ENCODE data around the gene EIF3K. TPM values are rescaled to one million over a fixed set of nuclear protein-coding genes. Genes with fewer than 3 reads are reported as not detected.

Gene EIF3K
- total RNA-seq, 2 experiments from 2014 or later = 273 to 287 TPM

DNA sequence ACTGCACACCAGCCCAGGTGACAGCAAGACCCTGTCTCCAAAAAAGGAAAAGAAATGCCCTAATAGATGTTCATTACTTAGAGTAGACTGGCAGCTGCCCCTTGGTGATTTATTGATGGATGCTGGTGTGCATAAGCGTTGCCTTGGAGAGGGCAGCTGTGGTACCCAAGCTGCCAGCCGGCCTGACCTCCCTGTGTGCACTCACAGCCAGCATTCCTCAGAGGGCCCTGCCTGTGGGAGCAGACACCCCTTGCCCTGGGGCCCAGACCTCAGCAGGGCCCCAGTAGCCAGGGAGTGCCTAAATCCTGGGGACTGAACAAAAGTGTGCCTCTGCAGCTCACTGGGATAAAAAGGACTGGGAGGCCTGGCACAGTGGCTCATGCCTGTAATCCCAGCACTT, 20.7 kb downstream of the EIF3K start:
- no peaks in the 10 kb centered on the region for H3K27me3 Mint-ChIP-seq
- no peak for DNase-seq
- POLR2A ChIA-PET = interaction anchor here (1.0 kb wide), 1 partner anchor 21 kb away, joined by 4 read pairs; the partner anchor contains the start of gene MAP4K1
- peaks cover 27% of the 10 kb centered on the region for H3K4me1 Mint-ChIP-seq (ENCODE audit: low read depth)
- H3K9me3 Mint-ChIP-seq = no peaks in the 10 kb centered on the region
- no peak overlapping the region for H3K27ac Mint-ChIP-seq
- CTCF ChIA-PET = interaction anchor here (0.9 to 1.2 kb wide), 3 partner anchors 16 to 247 kb away, joined by 3 to 5 read pairs (median 4); partner anchors contain the start of gene FAM98C
- intact Hi-C loops (cut with micrococcal nuclease) = loop anchor here (5.0 to 10.0 kb wide), 3 partner anchors 45 to 237 kb away; partner anchors contain the start of gene FAM98C
- peaks cover 8% of the 10 kb centered on the region for H3K36me3 Mint-ChIP-seq
- H3K4me3 Mint-ChIP-seq = no peak overlapping the region

GRCh38 chr19:38640368-38640767, 21.4 kb downstream of the EIF3K start:
- H3K4me1 Mint-ChIP-seq (ENCODE audit: low read depth) = peaks cover 22% of the 10 kb centered on the region
- no peak overlapping the region for H3K4me3 Mint-ChIP-seq
- DNase-seq = no peak
- no peaks in the 10 kb centered on the region for H3K9me3 Mint-ChIP-seq
- H3K36me3 Mint-ChIP-seq = peaks cover 4% of the 10 kb centered on the region
- CTCF ChIA-PET = interaction anchor here (0.9 to 1.1 kb wide), 2 partner anchors 16 to 46 kb away, joined by 3 read pairs; no protein-coding TSS in a partner anchor
- POLR2A ChIA-PET = no interaction called here
- H3K27me3 Mint-ChIP-seq = no peaks in the 10 kb centered on the region
- intact Hi-C loops (cut with micrococcal nuclease) = no loop called here
- no peak overlapping the region for H3K27ac Mint-ChIP-seq

- Mint-ChIP-seq H3K27me3 (no peaks in the 10 kb centered on the region), H3K9me3 (no peaks in the 10 kb centered on the region), H3K4me3 (no peak overlapping the region), H3K4me1 (ENCODE audit: low read depth) (peaks cover 4% of the 10 kb centered on the region), H3K36me3 (peaks cover 1% of the 10 kb centered on the region), H3K27ac (no peak overlapping the region)
- intact Hi-C loops (cut with micrococcal nuclease) = no loop called here
- DNase-seq = no peak
- ChIA-PET POLR2A (no interaction called here), CTCF (interaction anchor here (1.2 kb wide), 1 partner anchor 8 kb away, joined by 3 read pairs; no protein-coding TSS in a partner anchor)
These were observed 23.2 kb downstream of the EIF3K start for GRCh38 chr19:38642176-38642575.

DNA sequence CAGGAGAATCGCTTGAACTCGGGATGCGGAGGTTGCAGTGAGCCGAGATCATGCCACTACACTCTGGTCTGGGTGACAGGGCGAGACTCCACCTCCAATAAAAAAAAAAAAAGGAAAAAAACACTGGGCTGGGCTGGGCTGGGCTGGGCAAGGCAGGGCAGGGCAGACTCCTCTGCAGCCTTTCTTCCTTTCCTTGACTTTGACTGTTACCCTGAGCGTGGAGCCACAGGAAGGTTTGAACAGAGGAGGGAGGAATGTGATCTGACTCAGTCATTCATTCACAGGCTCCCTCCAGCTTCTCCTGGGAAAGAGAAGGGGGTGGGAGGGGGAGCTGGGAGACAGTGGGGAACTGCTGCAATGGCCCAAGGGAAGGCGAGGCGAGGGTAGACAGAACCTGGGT, 25.7 kb downstream of the EIF3K start:
- ChIA-PET CTCF (interaction anchor here (1.0 to 2.9 kb wide), 2 partner anchors 10 to 26 kb away, joined by 4 to 13 read pairs; partner anchors contain the start of gene EIF3K), POLR2A (no interaction called here)
- Mint-ChIP-seq H3K9me3 (no peaks in the 10 kb centered on the region), H3K4me3 (no peak overlapping the region), H3K27me3 (no peaks in the 10 kb centered on the region), H3K27ac (no peak overlapping the region), H3K4me1 (ENCODE audit: low read depth) (peaks cover 13% of the 10 kb centered on the region), H3K36me3 (peaks cover 5% of the 10 kb centered on the region)
- no peak for DNase-seq
- intact Hi-C loops (cut with micrococcal nuclease) = no loop called here

DNA sequence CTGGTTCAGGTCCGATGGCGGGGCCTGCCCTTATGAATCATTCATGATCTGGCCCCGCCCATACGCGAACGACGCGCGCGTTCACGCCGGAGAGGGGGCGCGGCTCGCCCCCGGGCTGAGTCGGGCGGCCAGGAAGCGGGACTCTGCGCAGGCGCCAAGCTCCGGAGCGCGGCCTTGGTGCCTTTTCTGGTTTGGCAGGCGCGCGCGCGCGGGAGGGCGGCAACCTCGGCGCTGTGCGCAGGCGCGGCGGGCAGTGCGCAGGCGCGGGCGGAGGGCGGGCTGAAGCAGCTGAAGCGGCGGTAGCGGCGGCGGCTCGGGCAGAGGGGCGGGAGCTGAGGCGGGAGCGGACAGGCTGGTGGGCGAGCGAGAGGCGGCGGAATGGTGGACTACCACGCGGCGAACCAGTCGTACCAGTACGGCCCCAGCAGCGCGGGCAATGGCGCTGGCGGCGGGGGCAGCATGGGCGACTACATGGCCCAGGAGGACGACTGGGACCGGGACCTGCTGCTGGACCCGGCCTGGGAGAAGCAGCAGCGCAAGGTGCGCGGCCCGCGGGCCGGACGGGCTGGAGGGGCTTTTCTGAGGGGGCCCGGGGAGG, 28.5 kb downstream of the EIF3K start, which contains the start of gene ACTN4:
Gene ACTN4 (plus strand): TSS at position 282 of the 598 bp plus-strand sequence. CDS start 97 bp downstream, at position 379.
- Mint-ChIP-seq H3K4me3 (peak within 1 kb of the TSS; percentile 94), H3K27ac (peak within 1 kb of the TSS; percentile 53), H3K36me3 (peaks cover 4% of the 10 kb centered on the region), H3K9me3 (no peaks in the 10 kb centered on the region), H3K27me3 (no peaks in the 10 kb centered on the region), H3K4me1 (ENCODE audit: low read depth) (peaks cover 36% of the 10 kb centered on the region)
- CTCF ChIA-PET = interaction anchor here (0.6 to 2.9 kb wide), 10 partner anchors 9 to 283 kb away, joined by 3 to 22 read pairs (median 6); partner anchors contain the start of genes FAM98C, MAP4K1, MRPS12 and SARS2
- POLR2A ChIA-PET = interaction anchor here (0.7 to 1.9 kb wide), 8 partner anchors 9 to 283 kb away, joined by 3 to 9 read pairs (median 4); partner anchors contain the start of genes EIF3K, MRPS12 and SARS2
- DNase-seq = peak; percentile 100
- intact Hi-C loops (cut with micrococcal nuclease) = loop anchor here (1.0 to 2.0 kb wide), 4 partner anchors 10 to 283 kb away; partner anchors contain the start of genes EIF3K, MRPS12 and SARS2

DNA sequence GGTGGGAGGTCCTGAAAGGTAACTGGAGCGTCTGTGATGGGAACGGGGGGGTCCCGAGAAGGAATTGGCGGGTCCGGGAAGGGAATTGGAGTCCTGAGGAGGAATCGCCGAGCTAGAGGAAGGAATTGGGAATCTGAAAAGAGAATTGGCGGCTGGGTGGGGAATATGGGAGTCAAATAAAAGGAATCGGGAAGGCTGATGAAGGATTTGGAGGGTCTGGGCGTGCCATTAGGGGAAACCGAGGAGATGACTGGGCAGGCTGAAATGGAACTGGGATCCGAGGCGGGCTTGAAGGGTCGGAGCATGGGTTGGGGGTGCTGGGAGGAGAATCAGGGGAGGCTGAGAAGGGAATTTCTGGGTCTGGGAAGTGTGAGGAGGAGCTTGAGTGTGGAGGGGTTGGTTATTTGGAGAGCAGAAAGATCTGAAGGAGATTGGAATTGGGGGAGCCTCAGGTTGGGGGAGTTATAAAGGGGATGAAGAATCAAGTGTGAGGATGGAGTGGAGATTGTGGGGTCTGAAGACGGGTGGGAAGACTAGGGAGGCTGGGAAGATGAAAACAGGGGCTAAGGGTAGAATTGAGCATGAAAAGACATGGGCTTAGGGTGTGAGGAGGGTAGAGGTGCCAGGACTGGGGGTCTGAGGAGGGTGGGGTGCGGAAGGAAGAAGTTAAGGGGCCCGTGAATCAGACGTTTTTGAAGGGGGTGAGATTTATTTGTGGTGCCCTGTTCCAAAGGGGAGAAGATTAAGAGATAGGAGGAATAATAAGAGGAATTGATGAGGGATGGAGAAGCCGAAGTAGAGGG, 29.2 kb downstream of the EIF3K start:
- Mint-ChIP-seq H3K27me3 (no peaks in the 10 kb centered on the region), H3K4me3 (peak overlapping the region; percentile 94), H3K4me1 (ENCODE audit: low read depth) (peaks cover 38% of the 10 kb centered on the region), H3K9me3 (no peaks in the 10 kb centered on the region), H3K27ac (peak overlapping the region; percentile 53), H3K36me3 (peaks cover 4% of the 10 kb centered on the region)
- intact Hi-C loops (cut with micrococcal nuclease) = loop anchor here (1.0 to 2.0 kb wide), 4 partner anchors 11 to 282 kb away; partner anchors contain the start of genes EIF3K, MRPS12 and SARS2
- no peak for DNase-seq
- POLR2A ChIA-PET = interaction anchor here (0.9 to 1.9 kb wide), 8 partner anchors 8 to 283 kb away, joined by 3 to 9 read pairs (median 4); partner anchors contain the start of genes EIF3K, MAP4K1, MRPS12 and SARS2
- CTCF ChIA-PET = interaction anchor here (0.6 to 2.9 kb wide), 8 partner anchors 9 to 282 kb away, joined by 3 to 22 read pairs (median 6); partner anchors contain the start of genes FAM98C, MAP4K1, MRPS12 and SARS2

- H3K4me1 Mint-ChIP-seq (ENCODE audit: low read depth) = peaks cover 44% of the 10 kb centered on the region
- CTCF ChIA-PET = interaction anchor here (1.0 to 2.9 kb wide), 4 partner anchors 8 to 281 kb away, joined by 3 to 22 read pairs (median 6); partner anchors contain the start of genes MRPS12 and SARS2
- H3K27ac Mint-ChIP-seq = peak overlapping the region; percentile 53
- no peaks in the 10 kb centered on the region for H3K27me3 Mint-ChIP-seq
- peaks cover 4% of the 10 kb centered on the region for H3K36me3 Mint-ChIP-seq
- H3K4me3 Mint-ChIP-seq = peak overlapping the region; percentile 94
- POLR2A ChIA-PET = interaction anchor here (1.1 to 1.9 kb wide), 3 partner anchors 31 to 38 kb away, joined by 3 to 6 read pairs (median 4); partner anchors contain the start of gene MAP4K1
- DNase-seq = no peak
- no peaks in the 10 kb centered on the region for H3K9me3 Mint-ChIP-seq
- intact Hi-C loops (cut with micrococcal nuclease) = no loop called here
These were observed 29.8 kb downstream of the EIF3K start for GRCh38 chr19:38648769-38649304.

GRCh38 chr19:38649305-38650171, 30.6 kb downstream of the EIF3K start:
- intact Hi-C loops (cut with micrococcal nuclease) = no loop called here
- peaks cover 6% of the 10 kb centered on the region for H3K36me3 Mint-ChIP-seq
- CTCF ChIA-PET = interaction anchor here (1.0 to 2.9 kb wide), 3 partner anchors 12 to 281 kb away, joined by 3 to 22 read pairs (median 3); partner anchors contain the start of genes MRPS12 and SARS2
- H3K9me3 Mint-ChIP-seq = no peaks in the 10 kb centered on the region
- POLR2A ChIA-PET = interaction anchor here (0.8 to 1.9 kb wide), 4 partner anchors 19 to 37 kb away, joined by 3 to 6 read pairs (median 4); partner anchors contain the start of gene MAP4K1
- peaks cover 48% of the 10 kb centered on the region for H3K4me1 Mint-ChIP-seq (ENCODE audit: low read depth)
- DNase-seq = no peak
- H3K27ac Mint-ChIP-seq = peak overlapping the region; percentile 23
- no peaks in the 10 kb centered on the region for H3K27me3 Mint-ChIP-seq
- peak overlapping the region; percentile 94 for H3K4me3 Mint-ChIP-seq

DNA sequence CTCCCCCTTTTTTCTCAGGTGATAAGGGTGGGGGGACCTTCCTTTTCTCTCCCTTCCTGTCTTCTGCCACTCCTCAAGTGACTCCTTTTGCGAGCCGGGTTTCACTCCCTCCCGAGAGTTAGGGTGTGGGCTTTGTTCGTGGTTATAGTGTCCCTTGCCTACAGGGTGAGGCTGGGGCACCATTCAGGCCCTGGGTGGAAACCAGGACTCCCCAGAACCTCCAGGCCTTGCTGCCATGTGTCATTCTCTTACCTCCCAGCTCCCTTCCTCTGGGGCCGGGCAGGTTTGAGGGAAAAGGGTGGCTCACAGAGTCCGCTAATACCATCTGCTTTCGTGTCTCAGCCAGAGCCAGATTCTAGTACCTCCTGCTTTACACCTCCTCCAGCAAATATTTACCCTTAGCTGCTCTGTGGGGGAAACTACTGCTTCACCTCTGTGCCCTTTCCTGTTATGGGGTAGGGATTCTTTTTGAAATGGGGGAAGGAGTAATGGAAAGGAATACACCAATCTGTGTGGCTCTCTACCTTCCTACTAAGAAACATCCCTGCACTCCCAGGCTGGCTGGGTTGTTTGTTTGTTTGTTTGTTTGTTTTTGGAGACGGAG, 31.3 kb downstream of the EIF3K start:
- intact Hi-C loops (cut with micrococcal nuclease) = no loop called here
- Mint-ChIP-seq H3K36me3 (peaks cover 10% of the 10 kb centered on the region), H3K4me1 (ENCODE audit: low read depth) (peaks cover 55% of the 10 kb centered on the region), H3K27me3 (no peaks in the 10 kb centered on the region), H3K27ac (no peak overlapping the region), H3K4me3 (peak overlapping the region; percentile 94), H3K9me3 (no peaks in the 10 kb centered on the region)
- POLR2A ChIA-PET = interaction anchor here (0.8 kb wide), 1 partner anchor 18 kb away, joined by 3 read pairs; no protein-coding TSS in a partner anchor
- DNase-seq = peak; percentile 27
- CTCF ChIA-PET = interaction anchor here (0.6 to 1.0 kb wide), 2 partner anchors 35 to 135 kb away, joined by 3 read pairs; no protein-coding TSS in a partner anchor

GRCh38 chr19:38650911-38651584, 32.1 kb downstream of the EIF3K start:
- Mint-ChIP-seq H3K4me3 (no peak overlapping the region), H3K27ac (no peak overlapping the region), H3K9me3 (no peaks in the 10 kb centered on the region), H3K4me1 (ENCODE audit: low read depth) (peaks cover 63% of the 10 kb centered on the region), H3K27me3 (no peaks in the 10 kb centered on the region), H3K36me3 (peaks cover 10% of the 10 kb centered on the region)
- no peak for DNase-seq
- CTCF ChIA-PET = interaction anchor here (0.6 kb wide), 1 partner anchor 35 kb away, joined by 3 read pairs; no protein-coding TSS in a partner anchor
- POLR2A ChIA-PET = no interaction called here
- intact Hi-C loops (cut with micrococcal nuclease) = no loop called here
